ENCODE measurements around the gene WWTR1. TPM values are rescaled to one million over a fixed set of nuclear protein-coding genes. Genes with fewer than 3 reads are reported as not detected.

Gene WWTR1
- total RNA-seq, 1 experiment from 2014 or later, result 24.4 TPM

- no peaks in the 10 kb centered on the region for H4K20me1 ChIP-seq (ENCODE audit: control insufficient read depth, insufficient read depth, insufficient read length)
- H3K4me1 ChIP-seq (ENCODE audit: insufficient read depth, low read length), result peaks cover 4% of the 10 kb centered on the region; the same call in 1 of the 2 replicates
Observed at GRCh38 chr3:149609595-149609994, 48.2 kb downstream of the WWTR1 start.

More at GRCh38 chr3:149609595-149609994, 48.2 kb downstream of the WWTR1 start:
- Histone ChIP-seq H4K8ac (replicated peaks; ENCODE audit: insufficient read length, low read depth, low read length) (no peak overlapping the region), H3K18ac (ENCODE audit: insufficient read length, low read depth, low read length) (no peak overlapping the region), H3K9ac (ENCODE audit: extremely low read depth, insufficient read length, low read length) (no peak overlapping the region), H3K9me3 (ENCODE audit: control insufficient read depth, low read depth, low read length) (no peaks in the 10 kb centered on the region), H4K5ac (ENCODE audit: insufficient read length, low read depth, low read length) (no peak overlapping the region), H3K23me2 (ENCODE audit: insufficient read length, low read depth, low read length, poor library complexity, severe bottlenecking) (no peaks in the 10 kb centered on the region), H3K4me2 (ENCODE audit: insufficient read depth, insufficient read length, low read length) (no peak overlapping the region), H3K79me2 (ENCODE audit: insufficient read depth, low read length) (peaks cover under 1% of the 10 kb centered on the region; the same call in 1 of the 2 replicates), H2BK5ac (ENCODE audit: insufficient read length, low read length) (no peak overlapping the region), H2BK15ac (ENCODE audit: low read depth, low read length) (no peak overlapping the region), H2BK120ac (ENCODE audit: low read depth, low read length, poor library complexity, severe bottlenecking) (no peak overlapping the region), H4K91ac (ENCODE audit: insufficient read length, low read depth, low read length) (no peak overlapping the region), H3K56ac (ENCODE audit: insufficient read length, low read depth, low read length) (no peak overlapping the region), H2AFZ (ENCODE audit: low read length) (no peak overlapping the region), H3K14ac (ENCODE audit: insufficient read depth, low read length) (no peak overlapping the region), H3K27me3 (ENCODE audit: insufficient read depth, low read length) (no peaks in the 10 kb centered on the region; the same call in 1 of the 2 replicates), H3K27ac (ENCODE audit: insufficient read length, low read depth, low read length) (no peak overlapping the region), H2AK5ac (ENCODE audit: insufficient read length, low read length) (no peak overlapping the region), H2BK20ac (ENCODE audit: low read depth, low read length, poor library complexity, severe bottlenecking) (no peak overlapping the region), H3T11ph (ENCODE audit: low read length) (no peak overlapping the region), H3K4ac (ENCODE audit: low read depth, low read length) (no peak overlapping the region), H3K79me1 (ENCODE audit: insufficient read depth, low read depth, low read length, poor library complexity, severe bottlenecking) (no peaks in the 10 kb centered on the region), H2BK12ac (ENCODE audit: insufficient read length, low read depth, low read length) (no peak overlapping the region), H3K23ac (ENCODE audit: insufficient read length, low read depth, low read length) (no peak overlapping the region)
- Mint-ChIP-seq H3K27me3 (ENCODE audit: low read depth) (no peaks in the 10 kb centered on the region), H3K9me3 (no peaks in the 10 kb centered on the region), H3K4me1 (peaks cover 22 to 27% of the 10 kb centered on the region in 2 experiments), H3K4me3 (no peak overlapping the region), H3K36me3 (ENCODE audit: insufficient read depth in 1 of 3, low read depth in 3 of 3) (no peaks in the 10 kb centered on the region), H3K27ac (no peak overlapping the region)
- no peak for TF ChIP-seq CTCF (conservative IDR thresholded peaks at IDR 0.05)
- no CpG with 5 or more reads among the region's 4 CpGs for WGBS (ENCODE audit: extremely low coverage, insufficient read length, low lambda C conversion rate)
- no peak for DNase-seq
